ENCODE results near the gene ENTHD1.
A peak's percentile ranks its signal among the peaks of the same experiment; 100 is the strongest.
"Not testable (repeated sequence)": the region's sequence is repeated elsewhere in the genome, so short reads cannot be mapped to it uniquely, and the experiment has no call there.

The ENTHD1 gene

GRCh38 chr22:39905687-39906086, 12.1 kb upstream of the ENTHD1 start:
- Histone ChIP-seq H3K27me3 (ENCODE audit: low read length) (no peaks in the 10 kb centered on the region), H3K4me2 (ENCODE audit: low read depth, low read length, poor library complexity, severe bottlenecking) (no peak overlapping the region), H4K20me1 (ENCODE audit: low read depth, low read length) (no peaks in the 10 kb centered on the region), H3K9me3 (ENCODE audit: insufficient read depth, low read length) (no peaks in the 10 kb centered on the region), H3K4me3 (ENCODE audit: insufficient read depth, low read length, poor library complexity, severe bottlenecking) (no peak overlapping the region), H3K9me2 (replicated peaks; ENCODE audit: insufficient read depth, low read length) (no peaks in the 10 kb centered on the region), H3K27ac (ENCODE audit: low read depth, low read length) (no peak overlapping the region), H3K79me2 (ENCODE audit: insufficient read depth, low read length) (no peaks in the 10 kb centered on the region), H3K36me3 (ENCODE audit: low read length) (no peaks in the 10 kb centered on the region), H3F3A (ENCODE audit: insufficient read depth) (no peaks in the 10 kb centered on the region), H3K9ac (ENCODE audit: low read length) (no peak overlapping the region), H2AFZ (ENCODE audit: low read depth, low read length, severe bottlenecking) (no peak overlapping the region)
- 0 out of 2 replicates have a peak, but pooled peaks have one; percentile 40 for TF ChIP-seq EZH2phosphoT487 (conservative IDR thresholded peaks at IDR 0.05; ENCODE audit: low read length)
- TF ChIP-seq, protein P1, sequence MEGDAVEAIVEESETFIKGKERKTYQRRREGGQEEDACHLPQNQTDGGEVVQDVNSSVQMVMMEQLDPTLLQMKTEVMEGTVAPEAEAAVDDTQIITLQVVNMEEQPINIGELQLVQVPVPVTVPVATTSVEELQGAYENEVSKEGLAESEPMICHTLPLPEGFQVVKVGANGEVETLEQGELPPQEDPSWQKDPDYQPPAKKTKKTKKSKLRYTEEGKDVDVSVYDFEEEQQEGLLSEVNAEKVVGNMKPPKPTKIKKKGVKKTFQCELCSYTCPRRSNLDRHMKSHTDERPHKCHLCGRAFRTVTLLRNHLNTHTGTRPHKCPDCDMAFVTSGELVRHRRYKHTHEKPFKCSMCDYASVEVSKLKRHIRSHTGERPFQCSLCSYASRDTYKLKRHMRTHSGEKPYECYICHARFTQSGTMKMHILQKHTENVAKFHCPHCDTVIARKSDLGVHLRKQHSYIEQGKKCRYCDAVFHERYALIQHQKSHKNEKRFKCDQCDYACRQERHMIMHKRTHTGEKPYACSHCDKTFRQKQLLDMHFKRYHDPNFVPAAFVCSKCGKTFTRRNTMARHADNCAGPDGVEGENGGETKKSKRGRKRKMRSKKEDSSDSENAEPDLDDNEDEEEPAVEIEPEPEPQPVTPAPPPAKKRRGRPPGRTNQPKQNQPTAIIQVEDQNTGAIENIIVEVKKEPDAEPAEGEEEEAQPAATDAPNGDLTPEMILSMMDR (IDR thresholded peaks at IDR 0.05; ENCODE audit: insufficient read depth, low read length, poor library complexity, severe bottlenecking): no peak

DNA sequence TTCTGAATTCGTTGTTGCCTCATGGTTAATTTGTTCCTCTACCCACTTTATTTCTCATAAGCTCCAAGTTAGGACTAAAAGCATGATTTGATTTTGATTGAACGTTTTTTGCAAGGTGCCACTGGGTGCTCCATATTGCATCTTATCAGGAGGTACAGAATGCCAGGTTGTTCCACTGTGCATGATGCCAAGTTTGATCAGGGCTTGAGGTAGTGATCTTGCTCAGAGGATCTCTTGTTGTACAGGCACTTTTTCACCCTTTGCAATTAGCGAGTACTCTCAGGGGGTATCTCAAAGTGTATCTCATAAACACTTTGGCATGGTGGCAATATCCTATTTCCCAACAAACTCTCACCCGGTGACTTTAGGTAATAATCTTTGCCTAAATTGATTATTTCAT, 11.3 kb upstream of the ENTHD1 start:
- Histone ChIP-seq H3K9me3 (ENCODE audit: insufficient read depth, low read length) (no peaks in the 10 kb centered on the region), H3K27me3 (ENCODE audit: low read length) (no peaks in the 10 kb centered on the region), H2AFZ (ENCODE audit: low read depth, low read length, severe bottlenecking) (no peak overlapping the region), H3K79me2 (ENCODE audit: insufficient read depth, low read length) (no peaks in the 10 kb centered on the region), H3K27ac (ENCODE audit: low read depth, low read length) (no peak overlapping the region), H3K36me3 (ENCODE audit: low read length) (no peaks in the 10 kb centered on the region), H3K4me2 (ENCODE audit: low read depth, low read length, poor library complexity, severe bottlenecking) (no peak overlapping the region), H3K4me3 (ENCODE audit: insufficient read depth, low read length, poor library complexity, severe bottlenecking) (no peak overlapping the region), H3F3A (ENCODE audit: insufficient read depth) (no peaks in the 10 kb centered on the region), H3K9ac (ENCODE audit: low read length) (no peak overlapping the region), H3K9me2 (replicated peaks; ENCODE audit: insufficient read depth, low read length) (no peaks in the 10 kb centered on the region), H4K20me1 (ENCODE audit: low read depth, low read length) (no peaks in the 10 kb centered on the region)
- no peak for TF ChIP-seq EZH2phosphoT487 (conservative IDR thresholded peaks at IDR 0.05; ENCODE audit: low read length)

DNA sequence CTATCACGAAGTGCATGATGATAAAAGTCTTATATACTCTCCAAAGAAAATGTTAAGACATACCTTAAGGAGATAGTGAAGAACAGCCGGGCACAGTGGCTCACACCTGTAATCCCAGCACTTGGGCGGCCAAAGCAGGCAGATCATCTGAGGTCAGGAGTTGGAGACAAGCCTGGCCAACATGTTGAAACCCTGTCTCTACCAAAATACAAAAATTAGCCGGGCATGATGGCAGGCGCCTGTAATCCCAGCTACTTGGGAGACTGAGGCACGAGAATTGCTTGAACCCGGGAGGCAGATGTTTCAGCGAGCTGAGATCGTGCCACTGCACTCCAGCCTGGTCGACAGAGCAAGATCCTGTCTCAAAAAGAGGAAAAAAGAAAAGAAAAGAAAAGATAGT, 10.5 kb upstream of the ENTHD1 start:
- H4K20me1 ChIP-seq (ENCODE audit: low read depth, low read length); H3K27ac ChIP-seq (ENCODE audit: low read depth, low read length); H3K9me3 ChIP-seq (ENCODE audit: insufficient read depth, low read length); H3K4me3 ChIP-seq (ENCODE audit: insufficient read depth, low read length, poor library complexity, severe bottlenecking); H2AFZ ChIP-seq (ENCODE audit: low read depth, low read length, severe bottlenecking); H3K27me3 ChIP-seq (ENCODE audit: low read length); H3F3A ChIP-seq (ENCODE audit: insufficient read depth); H3K9me2 ChIP-seq (replicated peaks; ENCODE audit: insufficient read depth, low read length); H3K9ac ChIP-seq (ENCODE audit: low read length); H3K79me2 ChIP-seq (ENCODE audit: insufficient read depth, low read length); H3K36me3 ChIP-seq (ENCODE audit: low read length); H3K4me2 ChIP-seq (ENCODE audit: low read depth, low read length, poor library complexity, severe bottlenecking): not testable (repeated sequence)

DNA sequence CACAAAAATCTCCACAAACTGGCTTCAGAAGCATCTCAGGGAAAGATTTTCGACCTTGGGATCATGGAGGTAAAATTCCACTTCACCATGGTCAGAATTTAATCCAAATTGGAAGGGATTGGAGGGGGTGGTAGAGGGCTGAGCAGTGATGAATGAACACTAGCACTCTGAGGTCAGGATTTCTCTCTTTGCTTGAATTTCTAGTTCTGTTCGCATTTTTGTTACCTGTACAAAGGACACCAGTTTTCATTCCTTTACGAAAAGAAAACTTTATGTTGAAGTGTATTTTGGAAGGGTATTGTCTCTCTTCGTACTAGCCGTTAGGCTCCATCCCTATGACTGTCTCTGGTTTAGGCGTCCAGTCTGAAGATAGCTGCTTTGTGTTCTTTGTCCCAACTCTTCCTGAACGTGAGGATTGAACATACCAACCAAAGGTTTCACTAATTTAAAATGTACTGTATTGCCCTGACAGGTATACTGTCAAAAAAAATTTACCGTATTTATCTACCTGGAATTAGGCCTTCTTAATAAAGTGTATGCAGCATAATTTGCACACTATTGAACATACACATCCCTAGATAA, 8.1 kb upstream of the ENTHD1 start:
- Histone ChIP-seq H3F3A (ENCODE audit: insufficient read depth) (no peaks in the 10 kb centered on the region), H3K4me3 (ENCODE audit: insufficient read depth, low read length, poor library complexity, severe bottlenecking) (no peak overlapping the region), H3K36me3 (ENCODE audit: low read length) (no peaks in the 10 kb centered on the region), H2AFZ (ENCODE audit: low read depth, low read length, severe bottlenecking) (no peak overlapping the region), H3K9me2 (replicated peaks; ENCODE audit: insufficient read depth, low read length) (no peaks in the 10 kb centered on the region), H3K27me3 (ENCODE audit: low read length) (no peaks in the 10 kb centered on the region), H3K4me2 (ENCODE audit: low read depth, low read length, poor library complexity, severe bottlenecking) (no peak overlapping the region), H3K9ac (ENCODE audit: low read length) (no peak overlapping the region), H3K27ac (ENCODE audit: low read depth, low read length) (no peak overlapping the region), H4K20me1 (ENCODE audit: low read depth, low read length) (no peaks in the 10 kb centered on the region), H3K9me3 (ENCODE audit: insufficient read depth, low read length) (no peaks in the 10 kb centered on the region), H3K79me2 (ENCODE audit: insufficient read depth, low read length) (no peaks in the 10 kb centered on the region)
- no peak for TF ChIP-seq EZH2phosphoT487 (conservative IDR thresholded peaks at IDR 0.05; ENCODE audit: low read length)
- TF ChIP-seq, protein P1 (IDR thresholded peaks at IDR 0.05; ENCODE audit: insufficient read depth, low read length, poor library complexity, severe bottlenecking): no peak

Measured in SU-DHL-6 (cell line).